ENCODE results near the gene SNX9.

SNX9 gene

DNA sequence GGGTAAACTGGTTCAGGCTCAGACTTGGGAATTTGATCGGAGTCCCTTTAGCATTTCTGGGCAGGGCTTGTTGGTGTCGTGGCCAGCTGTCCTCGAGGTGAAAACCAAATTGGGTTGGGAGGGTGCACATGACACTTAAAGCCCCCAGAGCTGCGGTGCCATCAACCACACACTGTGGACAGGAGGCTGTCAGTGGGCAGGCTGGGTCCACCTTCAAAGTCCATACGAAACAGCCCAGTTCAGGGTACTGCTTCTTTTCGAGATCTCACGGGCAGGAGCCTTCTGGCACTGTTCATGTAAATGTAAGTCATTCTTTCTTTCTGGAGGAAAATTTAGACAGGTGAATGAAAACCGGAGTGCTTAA is 165.6 kb downstream of the SNX9 start:
- in situ Hi-C loops (cut with HindIII; ENCODE audit: low sequenced_read_pairs) = no loop called here

DNA sequence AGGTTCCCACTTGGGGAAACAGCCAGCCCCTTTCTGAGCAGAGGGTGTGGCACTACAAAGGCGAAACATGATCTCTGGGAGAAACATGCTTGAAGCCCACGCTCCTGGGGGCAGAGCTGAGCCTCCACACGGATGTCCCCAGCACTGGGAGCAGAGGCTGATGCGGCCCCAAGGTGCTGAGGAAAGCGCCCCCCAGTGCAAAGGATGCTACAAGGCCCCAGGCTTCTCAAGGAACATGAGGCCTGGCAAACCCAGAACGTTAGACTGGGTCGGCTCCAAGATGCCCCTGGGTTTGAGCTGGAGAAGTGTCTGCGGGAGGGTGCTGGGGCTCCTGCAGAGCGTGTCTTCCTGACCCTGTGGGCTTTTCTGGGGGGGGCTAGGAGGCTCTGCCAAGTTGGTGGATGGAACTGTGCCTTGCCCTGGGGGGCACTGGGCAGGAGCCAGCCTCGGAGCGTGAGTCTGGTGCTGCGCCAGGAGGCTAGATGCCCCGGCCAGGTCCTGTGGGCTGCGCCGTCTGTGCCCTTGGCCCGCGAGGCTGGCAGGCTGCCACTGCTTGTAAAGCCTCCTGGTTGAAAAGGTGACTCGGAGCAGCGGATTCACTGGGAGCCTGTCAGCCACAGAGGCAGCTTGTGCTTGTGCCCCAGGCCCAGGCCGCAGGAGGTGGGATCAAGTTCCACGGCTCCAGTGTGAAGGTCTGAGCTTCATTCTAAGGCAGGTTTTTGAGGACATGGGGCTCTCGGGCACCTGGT is 166.7 kb downstream of the SNX9 start:
- in situ Hi-C loops (cut with HindIII; ENCODE audit: low sequenced_read_pairs) = no loop called here

DNA sequence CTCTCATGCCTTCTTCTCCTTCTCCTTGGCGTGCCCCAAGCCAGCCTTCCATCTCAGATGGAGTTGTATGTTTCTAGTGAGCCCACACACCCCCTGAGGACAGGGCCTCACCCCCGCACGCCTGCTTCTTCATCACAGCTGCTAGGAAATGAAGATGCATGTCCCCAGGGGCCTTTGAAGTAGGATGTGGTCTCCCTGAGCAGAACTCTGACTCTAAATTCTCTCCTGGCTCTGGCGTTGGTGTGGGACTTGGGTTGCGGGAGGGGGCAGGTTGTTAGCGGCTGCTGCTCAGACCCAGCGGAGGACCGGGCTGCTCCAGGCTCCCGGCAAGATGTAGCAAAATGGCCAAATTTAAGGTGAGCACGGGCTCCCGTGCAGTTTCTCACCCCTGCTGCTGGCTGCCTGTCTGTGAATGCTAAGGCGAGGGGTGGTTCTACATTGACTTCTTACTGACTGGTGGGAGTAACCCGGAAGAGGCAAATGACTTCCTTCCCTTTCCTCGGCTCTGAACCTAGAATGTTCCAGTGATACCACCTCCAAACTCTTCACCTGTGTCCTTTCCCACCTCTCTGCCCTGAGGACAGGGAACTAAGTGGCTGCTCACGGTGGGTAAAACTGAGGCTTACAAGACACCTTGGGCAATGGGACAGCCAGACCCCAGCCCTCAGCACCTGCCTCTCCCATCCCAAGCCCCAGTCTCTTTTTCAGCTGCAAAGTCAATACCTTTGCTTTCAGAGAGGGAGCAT is 167.4 kb downstream of the SNX9 start:
- in situ Hi-C loops (cut with HindIII; ENCODE audit: low sequenced_read_pairs) = no loop called here

DNA sequence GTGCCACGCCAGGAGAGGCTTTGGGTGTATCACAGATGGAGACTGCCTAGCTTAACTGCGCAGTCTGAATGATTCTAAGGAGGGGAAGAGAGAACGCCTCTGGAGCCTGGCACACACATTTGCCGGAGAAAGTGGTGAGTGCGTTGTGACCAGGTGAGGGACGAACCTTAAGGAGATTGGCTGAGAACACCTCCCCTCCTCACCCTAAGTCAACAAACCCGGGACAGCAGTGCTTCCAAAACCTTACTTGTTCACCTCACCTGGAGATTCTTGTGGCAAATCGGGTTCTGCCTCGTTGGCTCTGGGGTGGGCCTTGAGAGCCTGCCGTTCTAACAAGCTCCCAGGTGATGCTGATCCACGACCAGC is 168.0 kb downstream of the SNX9 start:
- in situ Hi-C loops (cut with HindIII; ENCODE audit: low sequenced_read_pairs) = no loop called here

DNA sequence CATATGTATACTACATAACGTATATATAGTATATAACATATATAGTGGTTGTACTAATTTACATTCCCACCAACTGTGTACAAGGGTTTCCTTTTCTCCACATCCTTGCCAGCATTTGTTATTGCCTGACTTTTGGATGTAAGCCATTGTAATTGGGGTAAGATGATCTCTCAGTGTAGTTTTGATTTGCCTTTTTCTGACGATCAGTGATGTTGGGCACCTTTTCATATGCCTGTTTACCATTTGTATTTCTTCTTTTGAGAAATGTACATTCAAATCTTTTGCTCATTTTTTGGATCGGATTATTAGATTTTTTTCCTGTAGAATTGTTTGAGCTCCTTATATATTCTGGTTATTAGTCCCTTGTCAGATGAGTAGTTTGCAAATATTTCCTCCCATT is 170.0 kb downstream of the SNX9 start:
- in situ Hi-C loops (cut with HindIII; ENCODE audit: low sequenced_read_pairs) = no loop called here

DNA sequence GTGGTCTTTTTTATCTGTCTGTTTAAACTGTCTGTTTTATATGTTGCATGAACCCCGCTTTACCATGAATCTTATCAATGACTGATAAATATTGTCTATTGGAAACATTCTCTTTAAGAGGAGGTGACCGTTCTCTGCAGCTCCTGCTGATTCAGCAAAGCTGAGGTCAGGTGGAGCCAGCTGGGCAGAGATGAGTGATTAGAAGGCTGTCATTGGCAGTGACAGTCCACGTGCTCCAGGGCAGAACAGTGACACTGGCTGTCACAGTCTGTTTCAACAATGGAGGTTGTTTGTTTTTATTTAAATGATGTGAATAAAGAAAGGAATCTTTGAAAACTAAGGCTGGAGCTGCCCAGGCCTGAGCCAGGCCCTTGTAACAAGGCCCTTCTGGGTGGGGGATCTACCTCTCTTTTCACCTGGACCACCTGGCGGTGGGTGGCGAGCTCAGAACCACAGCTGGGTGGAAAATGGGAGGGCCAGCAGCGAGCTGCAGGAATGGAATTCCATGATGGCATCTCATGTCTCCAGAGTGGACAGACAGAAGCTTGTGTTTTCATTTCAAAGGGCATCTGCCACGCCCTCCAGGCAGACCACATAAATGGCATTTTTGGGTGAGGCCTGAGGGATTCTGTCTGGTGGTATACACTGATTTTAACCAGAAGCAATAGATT is 171.2 kb downstream of the SNX9 start:
- in situ Hi-C loops (cut with HindIII; ENCODE audit: low sequenced_read_pairs) = no loop called here
